Natural killer cell (primary cell): ENCODE measurements around the gene FBXL19. TPM values are rescaled to one million over a fixed set of nuclear protein-coding genes. Genes with fewer than 3 reads are reported as not detected.

ENCODE experiments used
- ATAC-seq, 3 donors: fragments of 150-1000 bp in 2 of 3; fragments of 200-7000 bp in 1 of 3; cut with Tn5 transposase; 1 replicate in 1 of 3; 2 replicates in 2 of 3; pipeline ENCODE4 v1.10.0; 2021; ENCODE audit warnings: mild to moderate bottlenecking in 2 of 3, moderate library complexity in 2 of 3
- DNase-seq, 2 donors: peaks; one replicate each; pipeline versions ENCODE4 v3.0.0 to v3.0.0-alpha.2; 2013 to 2021; ENCODE audit warnings: mixed read lengths in 1 of 2
- H3K27ac ChIP-seq: one replicate; pipeline ENCODE4 v1.5.1; 2013; ENCODE audit warnings: mild to moderate bottlenecking, low read length
- H3K27me3 ChIP-seq: one replicate; pipeline ENCODE4 v1.6.1; 2013; ENCODE audit warnings: low read length; ENCODE audit not compliant: control insufficient read depth, insufficient read depth
- H3K36me3 ChIP-seq: one replicate; pipeline ENCODE4 v1.6.1; 2013; ENCODE audit warnings: low read length; ENCODE audit not compliant: control insufficient read depth, insufficient read depth
- H3K4me1 ChIP-seq: one replicate; pipeline ENCODE4 v1.6.1; 2013; ENCODE audit warnings: low read length; ENCODE audit not compliant: control insufficient read depth, insufficient read depth
- H3K4me3 ChIP-seq: one replicate; pipeline ENCODE4 v1.5.1; 2013; ENCODE audit warnings: low read length
- H3K9me3 ChIP-seq: one replicate; pipeline ENCODE4 v1.6.1; 2013; ENCODE audit warnings: low read length; ENCODE audit not compliant: control insufficient read depth, insufficient read depth
- H3K27ac Mint-ChIP-seq, 2 donors: one replicate each; pipeline ENCODE4 v1.8.0; 2022; ENCODE audit warnings: mild to moderate bottlenecking in 2 of 2, mixed read lengths in 2 of 2, moderate library complexity in 1 of 2
- H3K27me3 Mint-ChIP-seq, 2 donors: one replicate each; pipeline ENCODE4 v1.8.0; 2022; ENCODE audit warnings: low read depth in 2 of 2, mixed read lengths in 2 of 2
- H3K36me3 Mint-ChIP-seq: one replicate; pipeline ENCODE4 v1.8.0; 2022; ENCODE audit warnings: mixed read lengths
- H3K4me1 Mint-ChIP-seq, 2 donors: one replicate each; pipeline ENCODE4 v1.8.0; 2022; ENCODE audit warnings: mixed read lengths in 2 of 2
- H3K4me3 Mint-ChIP-seq: one replicate; pipeline ENCODE4 v1.8.0; 2022; ENCODE audit warnings: mild to moderate bottlenecking, moderate library complexity, mixed read lengths
- H3K9me3 Mint-ChIP-seq, 2 donors: one replicate each; pipeline ENCODE4 v1.8.0; 2022; ENCODE audit warnings: mixed read lengths in 2 of 2
- CTCF ChIP-seq: fragments of 200-600 bp; IDR thresholded peaks from one replicate; pipeline ENCODE4 v1.8.0; 2022; ENCODE audit warnings: antibody characterized with exemption
- WGBS: methylation state at CpG from one replicate; pipeline ENCODE4 v1.1.7; 2013; ENCODE audit warnings: missing lambda C conversion rate; ENCODE audit not compliant: insufficient coverage; 5-methylcytosine and 5-hydroxymethylcytosine counted together
- intact Hi-C: fragments of 100-400 bp; cut with micrococcal nuclease; formaldehyde crosslinking; loops from one replicate; pipeline ENCODE4 v1.14.2; 2022
- total RNA-seq, 4 donors: library from RNA; stranded (reverse); fragments of 120-200 nt in 1 of 4; gene quantifications; one replicate each; pipeline versions ENCODE4 v1.2.3 to v1.2.4, GENCODE V29; 2013 to 2022

The FBXL19 gene
- total RNA-seq, 3 donors from 2014 or later (not counting 1 experiment from before 2014, with no cell fraction given) = 10.1 to 13.3 (median 12.4) TPM

- H3K27me3 ChIP-seq = no peaks in the 10 kb centered on the region
- 18% methylated on average over 50 of the region's 55 CpGs for WGBS
- H3K9me3 Mint-ChIP-seq = no peaks in the 10 kb centered on the region
- intact Hi-C loops = no loop called here
- peak overlapping the region; percentile 45 for H3K4me3 ChIP-seq
- H3K4me1 Mint-ChIP-seq = peaks cover 30 to 32% of the 10 kb centered on the region in 2 donors
- H3K27me3 Mint-ChIP-seq = no peaks in the 10 kb centered on the region
- no peaks in the 10 kb centered on the region for H3K9me3 ChIP-seq
- H3K36me3 ChIP-seq = peaks cover 41% of the 10 kb centered on the region
- peak overlapping the region; percentile 92 for H3K4me3 Mint-ChIP-seq
- peaks cover 6% of the 10 kb centered on the region for H3K36me3 Mint-ChIP-seq
- TF ChIP-seq CTCF = no peak
- H3K27ac ChIP-seq = peak overlapping the region; percentile 16
- peaks cover 24% of the 10 kb centered on the region for H3K4me1 ChIP-seq
- H3K27ac Mint-ChIP-seq = peak overlapping the region; percentile 72 to 93
- ATAC-seq = peak; percentile 19 to 53 (median 39)
- DNase-seq = peak in 1 of 2 donors; percentile 82
These were observed 35.1 kb downstream of the FBXL19 start for GRCh38 chr16:30958175-30959079.

- no peaks in the 10 kb centered on the region for H3K9me3 ChIP-seq
- no peak overlapping the region for H3K4me3 ChIP-seq
- H3K27me3 Mint-ChIP-seq = no peaks in the 10 kb centered on the region
- no peak for TF ChIP-seq CTCF
- no peak for DNase-seq
- H3K27ac Mint-ChIP-seq = no peak overlapping the region
- peaks cover 6% of the 10 kb centered on the region for H3K36me3 Mint-ChIP-seq
- H3K4me3 Mint-ChIP-seq = no peak overlapping the region
- WGBS = 96% methylated on average over 10 of the region's 11 CpGs
- H3K27me3 ChIP-seq = no peaks in the 10 kb centered on the region
- no peaks in the 10 kb centered on the region for H3K9me3 Mint-ChIP-seq
- H3K27ac ChIP-seq = no peak overlapping the region
- intact Hi-C loops = no loop called here
- ATAC-seq = no peak
- H3K4me1 ChIP-seq = peaks cover 19% of the 10 kb centered on the region
- peaks cover 66% of the 10 kb centered on the region for H3K36me3 ChIP-seq
- H3K4me1 Mint-ChIP-seq = peaks cover 26 to 32% of the 10 kb centered on the region in 2 donors
These were observed 38.0 kb downstream of the FBXL19 start for GRCh38 chr16:30961384-30961783.

- Mint-ChIP-seq H3K36me3 (peaks cover 6% of the 10 kb centered on the region), H3K4me1 (peaks cover 16 to 18% of the 10 kb centered on the region in 2 donors)
These were observed 40.6 kb downstream of the FBXL19 start for GRCh38 chr16:30963925-30964511.

More at GRCh38 chr16:30963925-30964511, 40.6 kb downstream of the FBXL19 start:
- peaks cover 4% of the 10 kb centered on the region for H3K4me1 ChIP-seq
- no peaks in the 10 kb centered on the region for H3K9me3 Mint-ChIP-seq
- no peak overlapping the region for H3K4me3 ChIP-seq
- no peak for TF ChIP-seq CTCF
- no peak overlapping the region for H3K4me3 Mint-ChIP-seq
- DNase-seq = no peak
- intact Hi-C loops = no loop called here
- no peak for ATAC-seq
- 95% methylated on average over 18 of the region's 18 CpGs for WGBS
- no peaks in the 10 kb centered on the region for H3K27me3 ChIP-seq
- H3K36me3 ChIP-seq = peaks cover 84% of the 10 kb centered on the region
- no peaks in the 10 kb centered on the region for H3K9me3 ChIP-seq
- H3K27ac ChIP-seq = no peak overlapping the region
- no peaks in the 10 kb centered on the region for H3K27me3 Mint-ChIP-seq
- H3K27ac Mint-ChIP-seq = no peak overlapping the region
